Left kidney (tissue), 8 donors: ENCODE data around the gene RPRML. TPM values are rescaled to one million over a fixed set of nuclear protein-coding genes. Genes with fewer than 3 reads are reported as not detected.
"Not testable (repeated sequence)": the region's sequence is repeated elsewhere in the genome, so short reads cannot be mapped to it uniquely, and the experiment has no call there.

Source experiments
- DNase-seq: peaks from one replicate; pipeline ENCODE4 v3.0.0-alpha.2; 2013
- long read RNA-seq, 8 donors: transcript quantifications; one replicate each; lab custom pipeline, GENCODE V29; 2026
- polyA plus RNA-seq: library from polyadenylated mRNA; unstranded; fragments of 120-200 nt; gene quantifications from one replicate; pipeline ENCODE4 v1.2.1, GENCODE V29; 2013; ENCODE audit not compliant: insufficient read length

RPRML gene
- not detected for polyA plus RNA-seq
- long read RNA-seq, donor 1: 0 reads
- long read RNA-seq, donor 2: 0 reads
- long read RNA-seq, donor 3: 0 reads
- long read RNA-seq, donor 4: 0 reads
- long read RNA-seq, donor 5: 0 reads
- long read RNA-seq, donor 6, partial matches to known transcripts: 0 of 2 reads
- long read RNA-seq, donor 6, other reads (novel, unspliced or antisense): 0 of 2 reads
- long read RNA-seq, donor 7: 0 reads
- long read RNA-seq, donor 8: 0 reads

DNA sequence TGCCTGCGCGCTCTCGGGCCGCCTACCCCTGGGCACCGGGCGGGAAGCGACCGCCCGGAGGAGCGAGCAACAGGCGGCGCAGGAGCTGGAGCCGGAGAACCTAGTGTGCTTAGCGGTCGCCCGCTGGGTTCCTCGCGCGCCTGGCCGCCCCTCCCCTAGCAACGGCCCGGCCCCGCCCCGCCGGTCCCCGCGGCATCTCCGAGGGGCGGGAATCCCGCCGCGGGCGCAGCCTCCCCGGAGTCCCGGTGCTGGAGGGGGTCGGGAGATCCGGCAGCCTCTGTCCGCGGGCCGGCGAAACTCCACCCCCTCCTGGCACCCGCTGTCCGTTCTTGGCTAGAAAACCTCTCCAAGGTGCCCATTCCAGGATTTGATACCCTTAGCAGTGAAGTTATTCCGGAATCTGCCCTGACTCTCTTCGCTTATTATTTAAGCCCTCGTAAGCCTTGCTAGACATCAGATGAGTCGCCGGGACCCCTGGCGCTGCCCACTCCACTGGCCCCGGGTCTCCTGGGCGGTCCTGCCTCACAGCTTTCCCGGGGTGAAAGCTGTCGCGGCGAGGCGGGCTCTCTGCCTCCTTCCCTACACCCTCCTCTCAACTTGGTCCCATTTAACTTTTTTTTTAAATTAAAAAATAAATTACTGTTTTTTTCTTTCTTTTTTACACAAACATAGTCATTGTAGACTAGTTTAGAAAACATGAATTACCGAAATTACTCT lies at the start of gene RPRML:
Gene RPRML, minus strand, starts transcription at position 107 of the 717 bp plus-strand sequence. CDS start 246 bp downstream, outside the sequence.
- DNase-seq: no peak

DNA sequence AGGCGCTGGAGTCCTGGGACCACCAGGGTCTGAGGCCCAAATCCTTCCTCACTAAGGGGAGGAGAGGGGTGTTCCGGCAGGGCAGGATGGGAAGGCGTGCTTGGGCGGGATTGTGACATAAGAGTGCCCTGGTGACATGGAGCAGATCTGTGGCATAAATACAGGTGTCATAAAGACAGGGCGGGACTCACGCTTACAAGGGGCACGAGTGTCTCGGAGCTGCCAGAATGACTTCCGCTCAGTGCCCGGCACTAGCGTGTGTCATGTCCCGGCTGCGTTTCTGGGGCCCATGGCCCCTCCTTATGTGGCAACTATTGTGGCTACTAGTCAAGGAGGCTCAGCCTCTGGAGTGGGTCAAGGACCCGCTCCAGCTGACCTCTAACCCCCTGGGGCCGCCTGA lies 37.9 kb upstream of the RPRML start:
- DNase-seq: not testable (repeated sequence)

DNA sequence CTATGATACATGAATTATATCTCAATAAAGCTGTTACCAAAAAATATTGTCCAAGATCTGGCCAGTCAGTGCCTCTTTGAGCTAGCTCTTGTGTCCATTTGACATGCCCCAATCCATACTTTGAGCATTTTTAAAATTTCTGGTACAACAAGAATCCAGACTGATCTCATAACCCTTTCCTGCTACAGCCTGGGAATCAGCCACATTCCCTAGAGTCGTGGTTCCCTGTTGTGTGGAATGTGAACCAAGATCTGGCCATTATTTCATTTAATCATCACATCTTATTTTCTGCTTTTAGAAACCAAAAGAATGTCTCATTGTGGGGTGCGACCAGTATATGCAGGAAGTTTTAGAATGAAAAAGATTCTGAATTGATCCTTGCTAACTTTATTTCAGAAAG lies 34.3 kb upstream of the RPRML start:
- DNase-seq: no peak

- no peak for DNase-seq
Measured at GRCh38 chr17:47012457-47012856, 33.4 kb upstream of the RPRML start.

DNA sequence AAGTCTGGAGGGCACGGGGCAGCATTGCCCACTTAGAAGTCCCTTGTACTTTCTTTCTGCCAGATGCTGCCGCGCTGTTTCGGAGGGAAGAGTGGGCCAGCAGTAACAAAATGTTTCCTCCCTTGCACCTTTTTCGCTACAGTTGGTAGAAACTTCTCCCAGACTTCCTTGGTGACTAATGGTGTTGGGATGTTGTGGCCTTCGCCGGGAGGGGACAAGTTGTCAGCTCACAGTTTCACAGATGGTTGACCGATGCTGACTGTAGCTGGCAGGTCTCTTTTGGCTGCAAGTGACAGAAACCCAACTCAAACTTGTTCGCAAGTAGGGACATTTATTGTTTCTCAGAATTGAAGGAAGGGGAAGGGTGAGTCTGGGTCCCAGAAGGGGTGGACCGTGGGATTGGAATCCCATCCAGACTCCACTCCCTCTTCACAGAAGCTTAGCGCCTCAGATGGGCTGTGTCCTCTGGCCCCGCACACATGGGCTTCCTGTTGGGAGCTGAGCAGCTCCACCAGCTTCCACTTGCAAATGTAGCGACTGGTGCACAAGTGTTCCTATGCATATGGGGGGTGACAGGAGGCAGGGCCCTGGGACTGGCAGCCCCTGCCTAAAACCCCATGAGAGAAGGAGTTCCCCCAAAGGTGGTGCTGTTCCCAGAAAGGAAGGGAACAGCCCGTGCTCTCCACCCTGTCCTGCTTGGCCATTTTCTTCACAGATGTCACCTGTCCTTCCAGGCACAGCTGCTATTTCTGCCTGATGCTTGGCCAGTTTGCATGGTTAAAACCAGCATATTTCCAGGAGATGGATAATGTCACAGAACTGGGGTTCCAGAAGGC lies 30.9 kb upstream of the RPRML start:
- no peak for DNase-seq

- DNase-seq: no peak
Measured at GRCh38 chr17:47004906-47005305, 25.9 kb upstream of the RPRML start.

- not testable (repeated sequence) for DNase-seq
Measured at GRCh38 chr17:47003864-47004263, 24.8 kb upstream of the RPRML start.

DNA sequence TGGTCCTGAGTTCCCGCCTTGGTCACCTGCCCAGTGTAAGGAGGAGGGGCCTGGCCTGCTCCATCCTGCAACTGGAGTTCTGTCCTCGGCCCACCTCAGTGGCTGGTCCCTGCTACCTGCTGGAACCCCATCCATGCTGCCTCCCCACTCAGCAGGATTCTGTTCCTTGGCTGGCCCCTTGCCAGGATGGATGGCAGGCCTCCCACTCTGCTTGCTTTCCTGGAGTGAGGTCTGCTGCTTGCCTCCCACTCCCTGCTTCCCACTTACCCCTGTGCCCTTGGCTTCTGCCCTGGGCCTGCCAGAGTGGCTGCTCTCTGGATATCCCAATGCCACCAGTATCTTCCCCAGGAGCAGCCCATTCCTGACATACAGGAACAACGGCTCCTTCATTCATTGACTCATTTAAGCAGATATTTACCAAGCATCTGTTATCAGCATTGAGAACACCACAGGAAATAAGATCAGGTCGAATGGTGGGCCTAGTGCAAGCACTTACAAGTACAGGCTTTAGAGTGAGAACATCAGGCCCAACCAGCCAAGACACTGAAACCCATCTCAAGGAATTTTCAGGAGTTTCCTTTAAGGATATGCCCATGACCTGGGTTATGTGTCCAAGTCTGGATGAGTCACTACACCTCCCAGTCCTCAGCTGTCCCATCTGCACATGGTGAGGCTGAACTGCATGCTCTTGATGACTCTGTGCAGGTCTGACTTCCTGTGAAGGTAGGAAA lies 17.0 kb upstream of the RPRML start:
- DNase-seq: no peak

GRCh38 chr17:46994993-46995392 lies 15.9 kb upstream of the RPRML start:
- DNase-seq: no peak

DNA sequence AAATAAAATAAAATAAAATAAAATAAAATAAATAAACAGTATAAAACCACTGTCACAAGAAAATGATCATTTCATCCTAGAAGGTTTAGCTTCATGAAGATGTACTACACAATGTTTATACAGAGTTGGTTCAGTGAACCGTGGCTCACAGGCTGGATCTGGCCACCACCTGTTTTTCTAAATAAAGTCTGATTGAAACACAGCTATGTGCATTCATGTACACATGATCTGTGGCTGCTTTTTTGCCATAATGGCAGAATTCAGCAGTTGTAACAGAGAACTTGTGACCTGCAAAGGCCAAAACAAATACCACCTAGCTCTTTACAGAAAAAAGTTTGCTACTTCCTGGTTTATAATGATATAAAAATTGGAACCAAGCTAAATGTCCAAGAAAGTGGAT lies 12.6 kb upstream of the RPRML start:
- DNase-seq: no peak

DNA sequence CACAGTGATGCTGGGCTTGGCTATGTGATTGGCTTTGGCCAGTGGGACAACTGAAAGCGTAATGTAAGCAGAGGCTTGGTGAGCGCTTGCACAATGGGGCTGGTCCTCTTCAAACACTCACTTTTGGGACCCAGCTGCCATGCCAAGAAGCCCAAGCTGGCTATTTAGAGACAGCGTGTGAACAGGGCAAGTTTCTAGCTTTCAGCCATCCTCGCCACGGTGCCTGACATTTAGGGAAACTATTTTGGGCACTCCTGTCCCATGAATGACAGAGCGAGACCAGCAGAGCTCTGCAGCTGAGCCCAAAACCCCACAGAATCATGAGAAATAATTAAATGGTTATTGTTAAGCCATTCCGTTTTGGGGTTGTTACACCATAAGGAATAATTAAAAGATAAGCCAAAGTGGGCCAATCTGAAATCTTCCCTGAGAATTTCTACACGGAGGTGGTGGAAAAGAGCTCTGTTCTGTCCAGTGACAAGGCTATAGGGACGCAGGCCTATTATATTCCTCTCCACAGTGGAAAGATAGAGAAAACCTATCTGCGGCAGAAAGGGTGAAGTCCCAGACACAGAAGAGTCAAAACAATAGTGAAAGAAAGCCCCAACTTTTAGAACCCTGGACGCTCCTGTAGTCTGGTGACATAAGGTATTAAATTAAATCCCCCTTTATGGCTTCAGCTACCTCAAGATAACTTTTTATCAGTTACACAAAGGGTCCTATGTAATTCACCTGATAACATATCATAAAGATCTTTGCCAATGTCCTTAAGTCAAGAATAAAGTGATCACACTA lies 10.8 kb upstream of the RPRML start:
- DNase-seq: no peak

GRCh38 chr17:46987927-46988326 lies 8.9 kb upstream of the RPRML start:
- DNase-seq: not testable (repeated sequence)

DNA sequence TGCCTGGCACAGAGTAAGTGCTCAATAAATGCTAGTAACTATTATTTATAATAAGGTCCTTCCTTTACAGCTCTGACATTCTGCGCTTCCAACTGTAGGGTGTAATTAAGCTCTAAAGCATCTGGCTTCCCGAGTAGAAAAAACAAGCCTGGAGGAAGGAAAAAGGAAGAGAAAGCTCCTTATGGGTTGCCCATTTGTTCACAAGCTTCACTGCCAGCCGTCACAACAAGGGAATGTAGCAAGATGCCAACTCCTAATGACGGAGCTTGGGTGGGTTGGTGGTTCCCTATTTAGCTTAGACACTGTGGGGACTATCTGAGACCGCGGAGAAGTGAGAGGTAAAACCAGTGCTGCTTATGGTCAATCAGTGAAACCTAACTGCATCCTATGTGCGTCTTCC lies 7.3 kb upstream of the RPRML start:
- no peak for DNase-seq

DNA sequence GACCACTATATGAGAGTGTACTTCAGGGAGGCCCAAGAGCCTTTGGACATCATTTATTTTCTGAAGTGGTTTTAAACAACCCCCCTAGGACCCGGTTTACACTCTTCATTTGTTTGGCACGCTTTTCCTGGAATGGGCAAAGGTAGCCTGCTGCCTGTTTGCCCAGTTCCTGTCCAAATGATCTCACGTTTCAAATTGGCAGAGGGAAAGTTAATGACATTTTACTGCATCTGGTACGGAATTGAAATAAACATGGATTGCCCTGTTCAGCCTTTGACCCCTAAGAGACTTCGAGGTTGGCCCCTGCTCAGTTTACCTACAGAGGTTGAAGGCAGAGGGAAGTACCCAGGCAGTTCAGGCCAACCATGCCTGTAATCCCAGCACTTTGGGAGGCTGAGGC lies 5.8 kb upstream of the RPRML start:
- DNase-seq: no peak

DNA sequence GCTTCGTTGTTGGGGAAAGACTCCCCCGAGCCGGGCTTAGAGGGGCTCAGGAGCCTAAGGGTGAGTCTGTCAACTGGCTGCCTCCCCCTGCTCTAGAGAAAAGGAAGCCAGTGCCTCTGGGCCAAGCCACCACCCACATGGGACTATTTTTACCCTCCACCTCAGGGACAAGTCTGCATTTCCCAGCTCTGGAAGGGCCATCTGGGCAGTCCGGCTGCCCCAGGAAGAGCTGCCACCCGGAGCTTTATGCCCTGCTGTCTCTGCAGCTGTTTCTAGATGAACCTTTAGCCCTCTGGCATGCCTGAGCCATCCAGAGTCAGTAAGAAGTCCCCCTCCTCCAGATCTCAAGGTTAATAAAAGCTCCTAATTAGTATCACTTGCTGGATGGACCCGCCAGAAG lies 5.3 kb upstream of the RPRML start:
- DNase-seq: no peak

DNA sequence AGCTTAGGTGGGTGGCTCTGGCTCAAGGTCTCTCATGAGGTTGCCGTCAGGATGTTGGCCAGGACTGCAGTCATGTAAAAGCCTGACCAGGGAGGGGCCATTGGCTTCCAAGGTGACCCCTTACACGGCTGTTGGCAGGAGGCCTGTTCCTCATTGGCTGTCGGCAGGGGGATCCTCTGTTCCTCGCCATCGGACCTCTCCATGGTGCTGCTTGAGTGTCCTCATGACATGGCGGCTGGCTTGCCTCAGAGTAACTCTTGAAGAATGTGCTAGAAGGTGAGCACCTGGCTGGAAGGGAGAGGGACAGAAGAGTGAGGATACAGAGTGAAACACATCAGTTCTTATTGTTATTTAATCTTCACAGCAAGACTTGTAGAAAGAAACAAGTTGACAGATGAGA lies 4.7 kb upstream of the RPRML start:
- no peak for DNase-seq

GRCh38 chr17:46982577-46982976 lies 3.5 kb upstream of the RPRML start:
- no peak for DNase-seq

- no peak for DNase-seq
Measured at GRCh38 chr17:46978489-46979146, 435 bp downstream of the RPRML start.

DNA sequence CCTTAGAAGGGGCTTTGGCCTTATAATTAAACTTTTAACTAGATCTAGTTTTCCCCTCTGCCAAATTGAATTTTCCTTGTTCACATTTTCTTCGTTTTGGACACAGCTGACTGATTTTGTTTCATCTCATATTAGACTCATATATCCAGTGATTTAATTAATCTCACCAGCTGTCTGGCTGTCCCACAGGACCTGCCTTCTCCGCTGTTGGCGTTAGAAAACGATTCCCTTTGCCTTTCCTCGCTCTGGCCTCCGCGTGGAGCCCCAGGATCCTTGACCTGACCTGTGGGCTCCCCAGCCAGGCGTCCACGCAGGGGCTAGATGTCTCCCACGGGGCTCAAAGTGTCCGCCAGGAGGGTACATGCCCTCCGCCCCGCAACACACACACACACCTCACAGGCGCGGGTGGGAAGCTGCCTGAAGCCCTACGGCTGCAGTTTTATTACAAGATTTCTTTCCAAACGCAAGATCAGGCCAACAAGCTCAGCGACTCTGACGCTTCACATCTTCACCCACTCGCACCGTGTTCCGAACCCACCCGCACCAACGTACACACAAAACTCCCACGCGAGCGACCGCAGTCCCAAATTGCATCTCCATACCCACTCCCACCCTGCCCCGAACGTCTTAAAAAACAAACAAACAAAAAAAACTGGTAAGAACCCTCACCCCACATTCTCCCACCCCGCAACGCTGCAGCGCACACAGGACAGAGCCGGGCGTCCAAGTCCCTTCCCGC lies 1.1 kb downstream of the RPRML start:
- DNase-seq: no peak

DNA sequence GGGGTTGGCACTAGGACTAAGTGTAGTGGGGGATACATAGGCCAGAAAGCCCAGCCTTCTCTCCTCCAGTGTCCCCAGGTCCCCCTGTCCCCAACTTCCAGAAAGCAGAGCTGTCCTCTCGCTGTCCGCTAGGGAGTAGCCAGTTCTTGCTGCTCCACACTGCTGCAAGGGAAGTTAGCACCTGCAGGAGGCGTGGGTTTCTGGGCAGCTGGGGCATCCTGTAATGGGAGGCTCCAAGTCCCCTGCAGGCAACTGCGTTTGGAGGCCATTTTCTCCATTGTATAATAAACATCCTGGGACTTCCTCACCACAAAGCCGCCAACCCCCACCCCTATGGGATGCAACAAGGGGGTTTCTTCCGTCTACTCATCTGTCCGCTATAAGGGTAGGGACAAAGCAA lies 1.7 kb downstream of the RPRML start:
- peak; percentile 53 for DNase-seq
